ENCODE measurements around the gene RNF223. TPM values are rescaled to one million over a fixed set of nuclear protein-coding genes. Genes with fewer than 3 reads are reported as not detected.

Gene RNF223
- total RNA-seq, 1 experiment from 2014 or later = not detected

DNA sequence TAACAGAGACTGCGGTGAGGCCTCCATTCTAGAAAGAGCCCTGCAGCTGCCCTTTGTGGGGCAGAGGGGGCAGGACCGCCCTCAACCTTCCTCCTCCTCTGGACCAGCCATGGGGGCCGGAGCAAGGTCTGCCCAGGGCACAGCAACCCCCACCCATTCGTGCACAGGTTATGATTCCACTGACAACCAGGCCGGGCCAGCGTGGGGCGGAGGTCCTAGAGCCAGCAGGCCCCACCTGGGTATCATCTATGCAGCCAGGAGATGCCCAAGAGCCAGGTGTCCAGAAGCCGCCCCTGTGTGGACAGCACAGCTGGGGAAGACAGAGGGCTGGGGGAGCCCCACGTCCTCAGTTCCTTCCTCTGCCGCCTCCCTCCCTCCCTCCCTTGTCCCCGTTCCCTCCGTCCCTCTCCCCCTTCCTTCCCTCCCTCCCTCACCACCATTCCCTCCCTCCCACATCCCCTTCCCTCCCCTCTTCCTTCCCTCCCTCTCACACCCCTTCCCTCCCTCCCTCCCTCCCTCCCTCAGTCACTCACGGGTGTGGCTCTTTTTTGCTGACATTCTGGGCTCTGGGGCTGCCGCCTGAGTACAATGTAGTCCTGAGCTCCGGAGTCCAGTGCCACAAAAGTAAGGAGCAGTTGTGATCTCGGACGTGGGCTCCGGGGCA is 12.3 kb downstream of the RNF223 start:
- Mint-ChIP-seq H3K27ac (no peak overlapping the region), H3K27me3 (ENCODE audit: low read depth) (peaks cover 53% of the 10 kb centered on the region), H3K36me3 (no peaks in the 10 kb centered on the region), H3K4me3 (no peak overlapping the region), H3K9me3 (no peaks in the 10 kb centered on the region), H3K4me1 (peaks cover 8% of the 10 kb centered on the region)
- ChIA-PET CTCF (interaction anchor here (1.0 to 3.4 kb wide), 11 partner anchors 21 to 230 kb away, joined by 4 to 77 read pairs (median 15); partner anchors contain the start of genes ISG15, PLEKHN1 and TTLL10), POLR2A (interaction anchor here (0.6 kb wide), 1 partner anchor 95 kb away, joined by 3 read pairs; no protein-coding TSS in a partner anchor)
- ATAC-seq = no peak
- no peak for DNase-seq (ENCODE audit: low spot score)
- TF ChIP-seq, protein P1, sequence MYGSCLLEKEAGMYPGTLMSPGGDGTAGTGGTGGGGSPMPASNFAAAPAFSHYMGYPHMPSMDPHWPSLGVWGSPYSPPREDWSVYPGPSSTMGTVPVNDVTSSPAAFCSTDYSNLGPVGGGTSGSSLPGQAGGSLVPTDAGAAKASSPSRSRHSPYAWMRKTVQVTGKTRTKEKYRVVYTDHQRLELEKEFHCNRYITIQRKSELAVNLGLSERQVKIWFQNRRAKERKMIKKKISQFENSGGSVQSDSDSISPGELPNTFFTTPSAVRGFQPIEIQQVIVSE (CRISPR knock-in tag; IDR thresholded peaks at IDR 0.05; ENCODE audit: borderline replicate concordance) = no peak
- TF ChIP-seq FOXP1 (CRISPR knock-in tag; IDR thresholded peaks at IDR 0.05; ENCODE audit: borderline replicate concordance) = no peak
- TF ChIP-seq, protein P2, sequence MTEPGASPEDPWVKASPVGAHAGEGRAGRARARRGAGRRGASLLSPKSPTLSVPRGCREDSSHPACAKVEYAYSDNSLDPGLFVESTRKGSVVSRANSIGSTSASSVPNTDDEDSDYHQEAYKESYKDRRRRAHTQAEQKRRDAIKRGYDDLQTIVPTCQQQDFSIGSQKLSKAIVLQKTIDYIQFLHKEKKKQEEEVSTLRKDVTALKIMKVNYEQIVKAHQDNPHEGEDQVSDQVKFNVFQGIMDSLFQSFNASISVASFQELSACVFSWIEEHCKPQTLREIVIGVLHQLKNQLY (CRISPR knock-in tag; IDR thresholded peaks at IDR 0.05) = no peak
- TF ChIP-seq ETV6 (CRISPR knock-in tag; IDR thresholded peaks at IDR 0.05) = no peak
- TF ChIP-seq, protein P3, sequence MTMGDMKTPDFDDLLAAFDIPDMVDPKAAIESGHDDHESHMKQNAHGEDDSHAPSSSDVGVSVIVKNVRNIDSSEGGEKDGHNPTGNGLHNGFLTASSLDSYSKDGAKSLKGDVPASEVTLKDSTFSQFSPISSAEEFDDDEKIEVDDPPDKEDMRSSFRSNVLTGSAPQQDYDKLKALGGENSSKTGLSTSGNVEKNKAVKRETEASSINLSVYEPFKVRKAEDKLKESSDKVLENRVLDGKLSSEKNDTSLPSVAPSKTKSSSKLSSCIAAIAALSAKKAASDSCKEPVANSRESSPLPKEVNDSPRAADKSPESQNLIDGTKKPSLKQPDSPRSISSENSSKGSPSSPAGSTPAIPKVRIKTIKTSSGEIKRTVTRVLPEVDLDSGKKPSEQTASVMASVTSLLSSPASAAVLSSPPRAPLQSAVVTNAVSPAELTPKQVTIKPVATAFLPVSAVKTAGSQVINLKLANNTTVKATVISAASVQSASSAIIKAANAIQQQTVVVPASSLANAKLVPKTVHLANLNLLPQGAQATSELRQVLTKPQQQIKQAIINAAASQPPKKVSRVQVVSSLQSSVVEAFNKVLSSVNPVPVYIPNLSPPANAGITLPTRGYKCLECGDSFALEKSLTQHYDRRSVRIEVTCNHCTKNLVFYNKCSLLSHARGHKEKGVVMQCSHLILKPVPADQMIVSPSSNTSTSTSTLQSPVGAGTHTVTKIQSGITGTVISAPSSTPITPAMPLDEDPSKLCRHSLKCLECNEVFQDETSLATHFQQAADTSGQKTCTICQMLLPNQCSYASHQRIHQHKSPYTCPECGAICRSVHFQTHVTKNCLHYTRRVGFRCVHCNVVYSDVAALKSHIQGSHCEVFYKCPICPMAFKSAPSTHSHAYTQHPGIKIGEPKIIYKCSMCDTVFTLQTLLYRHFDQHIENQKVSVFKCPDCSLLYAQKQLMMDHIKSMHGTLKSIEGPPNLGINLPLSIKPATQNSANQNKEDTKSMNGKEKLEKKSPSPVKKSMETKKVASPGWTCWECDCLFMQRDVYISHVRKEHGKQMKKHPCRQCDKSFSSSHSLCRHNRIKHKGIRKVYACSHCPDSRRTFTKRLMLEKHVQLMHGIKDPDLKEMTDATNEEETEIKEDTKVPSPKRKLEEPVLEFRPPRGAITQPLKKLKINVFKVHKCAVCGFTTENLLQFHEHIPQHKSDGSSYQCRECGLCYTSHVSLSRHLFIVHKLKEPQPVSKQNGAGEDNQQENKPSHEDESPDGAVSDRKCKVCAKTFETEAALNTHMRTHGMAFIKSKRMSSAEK (CRISPR knock-in tag; IDR thresholded peaks at IDR 0.05; ENCODE audit: borderline replicate concordance) = no peak
- TF ChIP-seq, protein P4, sequence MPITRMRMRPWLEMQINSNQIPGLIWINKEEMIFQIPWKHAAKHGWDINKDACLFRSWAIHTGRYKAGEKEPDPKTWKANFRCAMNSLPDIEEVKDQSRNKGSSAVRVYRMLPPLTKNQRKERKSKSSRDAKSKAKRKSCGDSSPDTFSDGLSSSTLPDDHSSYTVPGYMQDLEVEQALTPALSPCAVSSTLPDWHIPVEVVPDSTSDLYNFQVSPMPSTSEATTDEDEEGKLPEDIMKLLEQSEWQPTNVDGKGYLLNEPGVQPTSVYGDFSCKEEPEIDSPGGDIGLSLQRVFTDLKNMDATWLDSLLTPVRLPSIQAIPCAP (CRISPR knock-in tag; IDR thresholded peaks at IDR 0.05) = no peak
- no peak for TF ChIP-seq ZNF423 (CRISPR knock-in tag; IDR thresholded peaks at IDR 0.05)
- TF ChIP-seq JUN (CRISPR knock-in tag; IDR thresholded peaks at IDR 0.05) = no peak
- TF ChIP-seq, protein P5, sequence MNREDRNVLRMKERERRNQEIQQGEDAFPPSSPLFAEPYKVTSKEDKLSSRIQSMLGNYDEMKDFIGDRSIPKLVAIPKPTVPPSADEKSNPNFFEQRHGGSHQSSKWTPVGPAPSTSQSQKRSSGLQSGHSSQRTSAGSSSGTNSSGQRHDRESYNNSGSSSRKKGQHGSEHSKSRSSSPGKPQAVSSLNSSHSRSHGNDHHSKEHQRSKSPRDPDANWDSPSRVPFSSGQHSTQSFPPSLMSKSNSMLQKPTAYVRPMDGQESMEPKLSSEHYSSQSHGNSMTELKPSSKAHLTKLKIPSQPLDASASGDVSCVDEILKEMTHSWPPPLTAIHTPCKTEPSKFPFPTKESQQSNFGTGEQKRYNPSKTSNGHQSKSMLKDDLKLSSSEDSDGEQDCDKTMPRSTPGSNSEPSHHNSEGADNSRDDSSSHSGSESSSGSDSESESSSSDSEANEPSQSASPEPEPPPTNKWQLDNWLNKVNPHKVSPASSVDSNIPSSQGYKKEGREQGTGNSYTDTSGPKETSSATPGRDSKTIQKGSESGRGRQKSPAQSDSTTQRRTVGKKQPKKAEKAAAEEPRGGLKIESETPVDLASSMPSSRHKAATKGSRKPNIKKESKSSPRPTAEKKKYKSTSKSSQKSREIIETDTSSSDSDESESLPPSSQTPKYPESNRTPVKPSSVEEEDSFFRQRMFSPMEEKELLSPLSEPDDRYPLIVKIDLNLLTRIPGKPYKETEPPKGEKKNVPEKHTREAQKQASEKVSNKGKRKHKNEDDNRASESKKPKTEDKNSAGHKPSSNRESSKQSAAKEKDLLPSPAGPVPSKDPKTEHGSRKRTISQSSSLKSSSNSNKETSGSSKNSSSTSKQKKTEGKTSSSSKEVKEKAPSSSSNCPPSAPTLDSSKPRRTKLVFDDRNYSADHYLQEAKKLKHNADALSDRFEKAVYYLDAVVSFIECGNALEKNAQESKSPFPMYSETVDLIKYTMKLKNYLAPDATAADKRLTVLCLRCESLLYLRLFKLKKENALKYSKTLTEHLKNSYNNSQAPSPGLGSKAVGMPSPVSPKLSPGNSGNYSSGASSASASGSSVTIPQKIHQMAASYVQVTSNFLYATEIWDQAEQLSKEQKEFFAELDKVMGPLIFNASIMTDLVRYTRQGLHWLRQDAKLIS (CRISPR knock-in tag; IDR thresholded peaks at IDR 0.05; ENCODE audit: borderline replicate concordance) = no peak
- TF ChIP-seq, protein P6, sequence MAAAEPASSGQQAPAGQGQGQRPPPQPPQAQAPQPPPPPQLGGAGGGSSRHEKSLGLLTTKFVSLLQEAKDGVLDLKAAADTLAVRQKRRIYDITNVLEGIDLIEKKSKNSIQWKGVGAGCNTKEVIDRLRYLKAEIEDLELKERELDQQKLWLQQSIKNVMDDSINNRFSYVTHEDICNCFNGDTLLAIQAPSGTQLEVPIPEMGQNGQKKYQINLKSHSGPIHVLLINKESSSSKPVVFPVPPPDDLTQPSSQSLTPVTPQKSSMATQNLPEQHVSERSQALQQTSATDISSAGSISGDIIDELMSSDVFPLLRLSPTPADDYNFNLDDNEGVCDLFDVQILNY (CRISPR knock-in tag; IDR thresholded peaks at IDR 0.05) = no peak
- TF ChIP-seq, protein P7, sequence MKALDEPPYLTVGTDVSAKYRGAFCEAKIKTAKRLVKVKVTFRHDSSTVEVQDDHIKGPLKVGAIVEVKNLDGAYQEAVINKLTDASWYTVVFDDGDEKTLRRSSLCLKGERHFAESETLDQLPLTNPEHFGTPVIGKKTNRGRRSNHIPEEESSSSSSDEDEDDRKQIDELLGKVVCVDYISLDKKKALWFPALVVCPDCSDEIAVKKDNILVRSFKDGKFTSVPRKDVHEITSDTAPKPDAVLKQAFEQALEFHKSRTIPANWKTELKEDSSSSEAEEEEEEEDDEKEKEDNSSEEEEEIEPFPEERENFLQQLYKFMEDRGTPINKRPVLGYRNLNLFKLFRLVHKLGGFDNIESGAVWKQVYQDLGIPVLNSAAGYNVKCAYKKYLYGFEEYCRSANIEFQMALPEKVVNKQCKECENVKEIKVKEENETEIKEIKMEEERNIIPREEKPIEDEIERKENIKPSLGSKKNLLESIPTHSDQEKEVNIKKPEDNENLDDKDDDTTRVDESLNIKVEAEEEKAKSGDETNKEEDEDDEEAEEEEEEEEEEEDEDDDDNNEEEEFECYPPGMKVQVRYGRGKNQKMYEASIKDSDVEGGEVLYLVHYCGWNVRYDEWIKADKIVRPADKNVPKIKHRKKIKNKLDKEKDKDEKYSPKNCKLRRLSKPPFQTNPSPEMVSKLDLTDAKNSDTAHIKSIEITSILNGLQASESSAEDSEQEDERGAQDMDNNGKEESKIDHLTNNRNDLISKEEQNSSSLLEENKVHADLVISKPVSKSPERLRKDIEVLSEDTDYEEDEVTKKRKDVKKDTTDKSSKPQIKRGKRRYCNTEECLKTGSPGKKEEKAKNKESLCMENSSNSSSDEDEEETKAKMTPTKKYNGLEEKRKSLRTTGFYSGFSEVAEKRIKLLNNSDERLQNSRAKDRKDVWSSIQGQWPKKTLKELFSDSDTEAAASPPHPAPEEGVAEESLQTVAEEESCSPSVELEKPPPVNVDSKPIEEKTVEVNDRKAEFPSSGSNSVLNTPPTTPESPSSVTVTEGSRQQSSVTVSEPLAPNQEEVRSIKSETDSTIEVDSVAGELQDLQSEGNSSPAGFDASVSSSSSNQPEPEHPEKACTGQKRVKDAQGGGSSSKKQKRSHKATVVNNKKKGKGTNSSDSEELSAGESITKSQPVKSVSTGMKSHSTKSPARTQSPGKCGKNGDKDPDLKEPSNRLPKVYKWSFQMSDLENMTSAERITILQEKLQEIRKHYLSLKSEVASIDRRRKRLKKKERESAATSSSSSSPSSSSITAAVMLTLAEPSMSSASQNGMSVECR (CRISPR knock-in tag; IDR thresholded peaks at IDR 0.05; ENCODE audit: borderline replicate concordance) = no peak
- TF ChIP-seq, protein P8, sequence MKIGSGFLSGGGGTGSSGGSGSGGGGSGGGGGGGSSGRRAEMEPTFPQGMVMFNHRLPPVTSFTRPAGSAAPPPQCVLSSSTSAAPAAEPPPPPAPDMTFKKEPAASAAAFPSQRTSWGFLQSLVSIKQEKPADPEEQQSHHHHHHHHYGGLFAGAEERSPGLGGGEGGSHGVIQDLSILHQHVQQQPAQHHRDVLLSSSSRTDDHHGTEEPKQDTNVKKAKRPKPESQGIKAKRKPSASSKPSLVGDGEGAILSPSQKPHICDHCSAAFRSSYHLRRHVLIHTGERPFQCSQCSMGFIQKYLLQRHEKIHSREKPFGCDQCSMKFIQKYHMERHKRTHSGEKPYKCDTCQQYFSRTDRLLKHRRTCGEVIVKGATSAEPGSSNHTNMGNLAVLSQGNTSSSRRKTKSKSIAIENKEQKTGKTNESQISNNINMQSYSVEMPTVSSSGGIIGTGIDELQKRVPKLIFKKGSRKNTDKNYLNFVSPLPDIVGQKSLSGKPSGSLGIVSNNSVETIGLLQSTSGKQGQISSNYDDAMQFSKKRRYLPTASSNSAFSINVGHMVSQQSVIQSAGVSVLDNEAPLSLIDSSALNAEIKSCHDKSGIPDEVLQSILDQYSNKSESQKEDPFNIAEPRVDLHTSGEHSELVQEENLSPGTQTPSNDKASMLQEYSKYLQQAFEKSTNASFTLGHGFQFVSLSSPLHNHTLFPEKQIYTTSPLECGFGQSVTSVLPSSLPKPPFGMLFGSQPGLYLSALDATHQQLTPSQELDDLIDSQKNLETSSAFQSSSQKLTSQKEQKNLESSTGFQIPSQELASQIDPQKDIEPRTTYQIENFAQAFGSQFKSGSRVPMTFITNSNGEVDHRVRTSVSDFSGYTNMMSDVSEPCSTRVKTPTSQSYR (CRISPR knock-in tag; IDR thresholded peaks at IDR 0.05) = no peak
- TF ChIP-seq ZNF396 (CRISPR knock-in tag; IDR thresholded peaks at IDR 0.05; ENCODE audit: borderline replicate concordance) = no peak
- no peak for TF ChIP-seq IRF2 (CRISPR knock-in tag; IDR thresholded peaks at IDR 0.05; ENCODE audit: borderline replicate concordance, low read depth)
- TF ChIP-seq, protein P9, sequence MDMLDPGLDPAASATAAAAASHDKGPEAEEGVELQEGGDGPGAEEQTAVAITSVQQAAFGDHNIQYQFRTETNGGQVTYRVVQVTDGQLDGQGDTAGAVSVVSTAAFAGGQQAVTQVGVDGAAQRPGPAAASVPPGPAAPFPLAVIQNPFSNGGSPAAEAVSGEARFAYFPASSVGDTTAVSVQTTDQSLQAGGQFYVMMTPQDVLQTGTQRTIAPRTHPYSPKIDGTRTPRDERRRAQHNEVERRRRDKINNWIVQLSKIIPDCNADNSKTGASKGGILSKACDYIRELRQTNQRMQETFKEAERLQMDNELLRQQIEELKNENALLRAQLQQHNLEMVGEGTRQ (CRISPR knock-in tag; IDR thresholded peaks at IDR 0.05) = no peak
